DMS53 treated with DMSO at 0.1 percent for 48 hours (cell line): ENCODE results near the gene MAP7.
"Not testable (repeated sequence)": the region's sequence is repeated elsewhere in the genome, so short reads cannot be mapped to it uniquely, and the experiment has no call there.

ENCODE experiments used
- DNase-seq: peaks from one replicate; lab custom pipeline; 2025; ENCODE audit not compliant: unreplicated experiment; lab: John Stamatoyannopoulos, UW

The MAP7 gene

DNA sequence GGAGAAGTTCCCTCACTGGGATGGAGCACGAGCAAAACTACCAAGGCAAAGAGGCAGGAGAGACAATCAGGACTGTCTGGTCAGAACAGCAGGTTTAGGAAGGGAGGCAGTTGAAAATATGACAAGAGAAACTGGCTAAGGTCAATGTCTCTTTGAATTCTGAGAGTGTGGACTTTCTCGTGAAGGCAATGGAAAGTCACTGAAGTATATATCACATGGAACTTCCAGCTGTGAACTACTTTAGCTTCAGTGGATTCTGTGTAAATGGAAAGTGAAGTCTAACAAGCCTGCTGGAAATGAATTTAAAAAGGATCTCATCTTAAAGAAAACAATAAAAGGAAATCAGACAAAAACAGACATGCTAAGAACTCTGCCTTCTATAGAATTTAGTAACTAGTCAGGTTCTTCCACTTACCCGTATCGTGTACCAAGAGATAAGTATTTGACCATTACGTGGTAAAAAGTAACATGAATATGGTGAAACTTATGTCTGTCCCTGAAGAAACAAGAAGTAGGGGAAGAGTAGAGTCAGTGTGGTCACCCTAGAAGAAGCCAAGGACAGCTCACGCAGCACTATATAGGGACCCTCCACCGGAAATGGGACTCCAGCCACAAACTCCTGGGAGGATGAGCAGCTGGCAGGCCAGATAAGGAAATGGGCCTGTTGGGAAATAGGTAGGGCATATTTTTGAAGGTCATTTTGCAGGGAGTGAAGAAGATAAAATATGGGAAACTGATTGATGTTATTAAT, 123.4 kb downstream of the MAP7 start:
- no peak for DNase-seq

DNA sequence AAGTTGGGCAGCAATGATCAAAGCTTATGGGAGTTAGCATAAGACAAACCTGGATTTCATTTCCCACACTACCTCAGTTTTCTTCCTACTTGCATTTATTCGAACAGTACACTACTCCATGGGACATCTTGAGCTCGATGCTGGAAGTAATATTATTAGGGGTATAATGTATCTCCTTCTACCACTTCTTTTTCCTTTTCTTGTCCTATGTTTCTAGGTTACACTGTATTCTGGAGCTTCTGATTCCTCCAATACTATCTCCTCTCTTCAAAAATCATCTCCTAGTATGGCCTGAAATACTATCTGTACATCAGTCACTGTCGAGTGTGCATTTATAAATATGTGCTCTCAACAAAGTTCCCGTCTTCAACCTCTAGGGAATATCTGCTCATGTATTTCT, 124.4 kb downstream of the MAP7 start:
- DNase-seq = no peak

DNA sequence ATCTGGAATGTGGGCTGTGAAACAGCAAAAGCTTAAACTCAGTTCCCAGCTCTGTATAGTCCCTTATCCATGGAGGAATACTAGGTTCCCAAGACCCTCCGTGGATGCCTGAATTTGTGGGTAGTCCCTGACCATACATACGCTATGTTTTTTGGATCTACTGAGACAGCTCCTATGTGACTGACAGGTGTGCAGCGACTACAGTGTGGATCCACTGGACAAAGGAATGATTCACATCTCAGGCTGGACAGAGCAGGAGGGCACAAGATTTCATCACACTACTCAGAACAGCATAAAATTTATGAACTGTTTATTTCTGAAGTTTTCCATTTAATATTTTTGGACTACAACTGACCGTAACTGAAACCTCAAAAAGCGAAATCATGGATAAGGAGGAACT, 125.3 kb downstream of the MAP7 start:
- DNase-seq = no peak

DNA sequence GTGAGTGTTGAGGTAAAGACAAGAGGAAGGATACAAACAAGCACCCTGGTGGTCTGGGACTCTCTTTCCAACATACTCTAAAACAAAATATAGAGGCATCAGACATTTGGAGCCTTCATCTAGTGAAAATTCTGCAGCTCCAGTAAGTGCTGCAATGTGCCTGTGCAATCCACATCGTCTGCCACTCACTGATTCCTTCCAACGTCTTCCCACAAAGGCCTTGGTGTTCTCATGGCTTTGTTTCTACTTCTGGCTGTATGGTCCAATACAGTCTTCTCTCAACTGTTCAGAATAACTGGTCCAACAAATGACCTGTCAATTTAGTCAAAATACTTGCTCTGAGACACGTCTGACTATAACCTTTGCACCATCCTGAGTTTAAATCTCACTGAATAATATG, 125.8 kb downstream of the MAP7 start:
- no peak for DNase-seq

DNA sequence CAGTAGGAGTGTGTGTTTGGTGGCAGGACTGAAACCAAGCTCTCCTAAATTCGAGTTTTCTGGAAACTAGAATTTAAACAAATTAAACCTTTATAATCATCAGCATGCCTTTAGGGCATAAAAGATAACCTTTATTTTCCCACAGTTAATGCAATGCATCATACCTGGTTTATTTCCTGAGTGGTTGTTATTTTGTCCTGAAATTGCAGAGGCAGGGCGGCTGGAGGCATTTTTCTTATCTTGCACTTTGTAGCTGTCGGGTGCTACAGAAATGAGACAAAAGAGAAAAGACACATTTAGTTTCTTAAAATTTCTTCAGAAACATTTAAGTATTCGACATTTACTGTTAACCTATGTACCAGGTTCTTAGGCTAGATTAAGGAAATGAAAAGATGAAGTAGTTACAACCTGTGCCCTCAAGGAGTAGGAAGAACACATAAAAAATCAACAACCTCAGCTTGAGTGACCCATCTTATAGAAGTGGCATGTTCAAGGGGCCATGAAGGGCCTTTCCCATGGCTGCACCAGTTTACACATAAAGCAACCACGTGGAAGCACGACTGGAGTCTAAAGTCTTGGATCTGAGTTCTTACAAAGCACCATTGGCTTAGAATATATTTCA, 128.6 kb downstream of the MAP7 start:
- DNase-seq = no peak

DNA sequence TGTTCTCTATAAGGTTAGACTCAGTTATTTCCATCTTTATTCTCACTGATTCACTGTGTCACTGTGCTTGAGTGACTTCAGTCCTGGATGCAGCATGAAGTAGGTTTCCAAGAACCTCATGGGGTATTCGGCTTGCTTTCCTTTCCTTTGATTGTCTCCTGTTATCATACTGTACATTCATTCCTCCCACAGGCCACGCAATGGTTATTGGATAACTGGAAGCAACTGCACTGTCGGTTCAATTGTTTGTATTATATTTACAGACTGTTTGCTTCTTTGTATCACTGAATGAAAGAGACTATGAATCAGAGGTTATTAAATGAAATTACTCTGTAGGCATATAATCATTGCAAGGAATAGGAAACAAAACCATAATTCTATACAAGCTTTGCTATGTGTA, 129.4 kb downstream of the MAP7 start:
- no peak for DNase-seq

DNA sequence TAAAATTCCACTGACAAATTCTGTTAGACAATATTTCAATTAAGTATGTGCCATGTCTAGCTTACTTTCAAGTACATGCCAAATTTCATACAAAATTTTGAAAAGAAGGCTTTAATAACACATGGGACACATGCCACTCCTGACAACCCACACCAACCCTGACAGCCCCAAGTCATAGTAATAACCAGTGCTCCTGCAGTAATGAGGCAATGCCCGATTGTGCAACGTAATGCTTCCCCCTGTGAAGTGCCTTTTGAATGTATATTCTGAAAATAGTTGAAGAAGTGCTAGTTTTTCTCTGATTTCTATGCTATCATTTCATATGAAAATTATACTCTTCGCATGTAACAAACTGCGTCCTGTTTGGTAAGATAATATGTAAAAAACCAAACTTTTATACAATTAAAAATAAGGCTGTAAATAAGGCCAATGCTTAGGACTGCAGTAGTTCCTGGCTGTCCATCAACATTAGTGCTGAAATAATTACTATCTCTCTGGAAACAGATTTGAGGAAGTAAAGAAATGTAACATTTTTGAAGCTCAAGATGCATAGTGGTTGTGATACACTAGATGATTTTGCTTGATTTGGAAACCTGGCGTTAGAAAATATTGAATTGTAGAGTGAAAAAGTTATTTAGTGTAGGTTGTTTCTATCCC, 134.7 kb downstream of the MAP7 start:
- DNase-seq = no peak

DNA sequence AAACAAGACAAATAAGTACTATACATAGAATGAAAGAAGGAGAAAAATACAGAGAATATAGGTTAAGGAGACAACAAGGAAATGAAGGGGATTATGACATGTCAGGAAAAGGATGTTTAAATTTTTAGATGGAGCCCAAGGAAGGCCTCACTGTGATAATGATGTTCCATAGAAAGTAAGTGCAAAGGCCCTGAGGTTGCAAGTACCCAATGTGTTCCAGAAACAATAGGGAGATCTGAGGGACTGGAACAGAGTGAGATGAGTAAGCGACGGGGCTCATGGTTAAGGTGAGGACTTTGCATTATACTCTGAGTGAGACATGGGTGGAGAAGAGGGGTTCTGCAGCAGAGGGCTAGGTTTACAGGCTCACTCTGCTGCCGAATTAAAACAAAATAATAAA, 137.8 kb downstream of the MAP7 start:
- DNase-seq = no peak

DNA sequence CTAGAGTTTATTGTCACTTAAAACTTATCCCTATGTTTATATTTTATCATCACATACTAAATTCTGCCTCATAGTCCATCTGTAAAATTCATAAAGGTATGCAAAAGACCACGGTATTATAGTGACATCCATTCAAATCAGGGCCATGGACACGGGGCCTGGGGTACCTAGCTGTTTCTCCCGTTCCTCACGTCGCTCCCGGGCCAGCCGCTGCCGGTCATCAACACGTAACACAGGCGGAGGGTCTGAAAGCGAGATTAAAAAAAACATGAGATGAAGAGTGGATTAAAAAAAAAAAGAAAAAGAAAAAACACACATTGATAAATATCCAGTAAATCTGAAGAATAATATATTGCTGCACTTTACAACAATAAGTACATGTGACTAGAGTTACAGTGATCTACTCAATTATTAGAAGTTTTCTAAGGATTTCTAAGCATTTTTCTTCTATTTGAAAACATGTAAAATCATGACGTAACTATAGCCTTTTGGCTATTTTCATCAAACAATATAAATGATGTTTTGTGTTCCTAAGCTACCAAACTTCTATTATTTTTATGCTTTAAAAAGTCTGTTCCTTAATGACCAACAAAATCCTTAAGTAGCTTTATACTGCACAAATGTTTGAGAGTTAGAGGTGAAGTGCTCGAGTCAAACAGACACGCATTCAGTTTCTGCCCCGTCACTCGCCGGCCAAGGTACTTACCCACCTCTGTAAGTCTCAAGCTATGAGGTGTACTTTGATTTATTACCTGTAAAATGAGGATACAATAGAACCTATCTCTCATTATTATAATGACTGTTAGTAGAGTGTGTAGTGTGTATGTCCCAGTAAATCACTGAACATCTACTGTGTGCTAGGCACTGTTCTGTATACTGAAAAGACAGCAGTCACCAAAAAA, 138.5 kb downstream of the MAP7 start:
- DNase-seq = no peak

DNA sequence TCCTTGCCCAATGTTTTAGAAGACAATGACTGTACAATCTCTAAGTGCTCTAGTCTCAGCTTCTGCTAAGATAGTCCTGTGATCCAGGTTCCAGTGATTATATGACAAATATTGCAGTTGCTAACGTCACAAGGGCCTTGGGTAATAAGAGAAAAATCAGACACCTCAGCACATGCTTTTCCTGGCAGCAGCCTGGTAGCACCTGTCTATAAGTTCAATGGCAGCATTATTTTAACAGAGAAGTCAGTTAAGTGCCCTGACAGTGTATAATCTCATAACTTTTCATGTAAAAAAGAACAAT, 139.2 kb downstream of the MAP7 start:
- no peak for DNase-seq

DNA sequence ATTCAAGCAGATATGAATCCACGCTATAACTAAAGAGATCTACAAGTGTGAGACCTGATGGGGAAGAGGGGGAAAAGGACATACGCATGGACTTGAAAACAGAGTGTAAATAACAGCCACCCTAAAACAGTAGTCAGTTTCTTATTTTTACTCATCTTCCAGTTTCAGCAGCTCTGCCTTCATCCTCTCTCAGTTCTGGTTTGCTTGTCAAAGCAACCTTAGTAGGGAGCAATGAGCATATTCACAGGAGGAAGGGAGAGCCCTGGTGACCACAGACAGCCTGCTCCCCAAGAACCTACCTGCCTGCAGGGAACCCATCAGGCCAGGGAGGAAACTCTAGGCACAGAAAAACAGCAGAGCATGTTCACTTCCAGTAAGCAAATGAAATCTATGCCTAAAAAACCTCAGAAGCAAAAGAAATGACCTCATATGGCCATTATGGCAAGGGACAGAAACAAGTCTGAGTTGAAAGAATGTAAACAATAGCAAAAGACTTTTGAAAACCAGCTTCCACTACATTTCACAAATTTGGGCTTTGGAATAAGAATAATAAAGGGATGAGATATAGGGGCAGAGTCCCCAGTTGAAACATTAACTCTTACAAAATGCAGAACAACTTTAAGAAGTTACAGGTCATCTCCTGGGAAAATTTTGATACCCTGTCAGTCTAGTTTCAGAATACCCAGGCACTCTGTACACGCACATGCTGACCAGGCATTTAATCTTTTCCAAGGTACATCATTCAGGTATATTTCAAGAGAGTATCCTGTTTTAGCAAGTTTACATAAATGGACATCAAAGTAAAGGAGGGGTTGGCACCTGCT, 139.8 kb downstream of the MAP7 start:
- no peak for DNase-seq

DNA sequence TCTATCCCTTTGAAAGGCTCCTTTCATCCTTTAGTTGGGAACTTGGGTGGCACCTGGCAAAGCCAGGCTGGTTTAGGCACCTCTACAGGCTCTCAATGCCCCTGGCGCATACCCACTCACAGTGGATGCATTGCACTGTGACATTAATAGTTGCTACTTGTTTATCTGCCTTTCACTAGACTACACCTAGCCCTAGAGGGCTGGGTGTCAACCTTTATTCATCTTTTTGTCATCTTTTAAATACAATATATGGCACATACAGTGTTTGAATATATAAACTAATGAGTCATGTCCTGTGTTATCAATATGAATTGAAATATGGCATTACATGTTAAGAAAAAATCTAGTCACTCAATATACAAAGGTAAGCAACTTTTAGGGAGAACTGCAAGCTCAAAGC, 140.6 kb downstream of the MAP7 start:
- DNase-seq = no peak

DNA sequence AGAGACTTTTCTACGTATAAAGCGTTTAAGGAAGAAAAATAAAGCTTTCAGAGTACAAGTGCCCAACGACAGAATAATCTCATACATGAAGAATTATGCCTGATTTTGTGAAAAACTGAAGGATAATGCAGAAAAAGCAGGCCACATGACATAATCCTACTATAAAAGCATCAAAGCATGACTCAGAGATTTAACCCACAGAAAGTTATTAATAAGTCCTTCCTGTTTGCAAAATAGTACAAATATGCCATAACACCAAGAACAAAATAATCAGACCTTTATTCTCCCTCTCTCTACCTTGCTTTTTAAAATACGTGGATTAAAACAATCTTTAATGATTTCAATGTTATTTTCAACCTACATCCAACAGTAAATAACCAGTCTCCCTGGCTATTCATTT, 142.0 kb downstream of the MAP7 start:
- DNase-seq = no peak

DNA sequence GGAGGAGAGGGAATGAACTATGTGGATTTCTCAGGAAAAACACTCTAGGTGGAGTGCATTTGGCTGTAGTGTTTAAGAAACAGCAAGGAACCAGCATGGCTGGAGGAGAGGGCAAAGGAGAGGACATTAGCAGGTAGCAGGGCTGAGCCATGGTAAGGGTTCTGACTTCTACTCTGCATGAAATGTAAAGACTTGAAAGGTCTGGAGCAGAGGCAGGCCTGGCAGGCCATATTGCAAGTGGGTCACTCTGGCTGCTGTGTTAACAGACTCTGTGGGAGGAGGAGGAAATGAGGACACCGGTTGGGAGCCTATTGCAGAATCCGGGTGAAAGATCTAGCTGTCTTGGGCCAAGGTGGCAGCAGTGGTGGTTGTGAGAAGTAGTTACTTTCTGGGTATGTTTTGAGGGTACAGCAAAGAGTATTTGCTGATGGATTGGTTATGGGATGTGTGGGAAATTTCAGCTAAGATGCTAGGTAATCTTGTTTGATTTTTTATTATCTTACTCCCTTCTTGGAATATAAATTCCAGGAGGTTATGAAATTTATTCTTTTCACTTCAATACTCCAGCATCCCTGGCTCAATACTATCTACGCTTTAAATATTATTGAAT, 144.7 kb downstream of the MAP7 start:
- no peak for DNase-seq

DNA sequence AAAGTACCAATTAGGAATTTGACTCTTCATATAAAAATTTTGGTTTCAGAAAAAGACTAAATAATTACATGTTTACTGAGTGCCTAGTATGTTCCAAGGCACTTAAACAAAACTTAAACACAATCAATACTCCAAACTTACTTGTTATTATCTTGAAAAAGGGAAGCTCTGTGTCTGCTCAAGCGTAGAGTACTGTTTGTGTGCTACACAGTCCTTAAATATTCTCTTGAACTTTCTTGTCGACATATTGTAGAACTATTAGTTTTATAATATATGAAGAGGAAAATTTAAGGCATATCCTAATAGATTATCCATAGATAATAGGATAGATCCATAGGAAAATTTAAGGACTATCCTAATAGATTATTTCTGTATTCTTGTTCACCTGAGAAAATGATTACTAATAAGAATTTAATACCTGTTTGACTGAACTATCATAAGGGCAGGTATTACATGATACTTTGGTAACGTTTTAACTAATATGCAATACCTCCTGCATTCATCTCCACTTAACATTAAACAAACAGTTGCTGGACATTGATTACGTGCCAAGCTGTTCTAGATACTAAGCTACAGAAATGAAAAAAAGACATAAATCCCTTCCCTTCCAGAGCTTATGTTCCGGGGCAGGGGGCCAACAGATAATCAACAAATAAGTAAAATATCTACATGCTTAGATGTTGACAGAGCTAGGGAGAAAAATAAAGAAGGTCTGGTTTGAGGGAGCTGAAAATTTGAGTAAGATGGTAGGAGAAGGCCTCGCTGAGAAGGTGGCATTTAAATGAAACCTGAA, 145.4 kb downstream of the MAP7 start:
- no peak for DNase-seq

DNA sequence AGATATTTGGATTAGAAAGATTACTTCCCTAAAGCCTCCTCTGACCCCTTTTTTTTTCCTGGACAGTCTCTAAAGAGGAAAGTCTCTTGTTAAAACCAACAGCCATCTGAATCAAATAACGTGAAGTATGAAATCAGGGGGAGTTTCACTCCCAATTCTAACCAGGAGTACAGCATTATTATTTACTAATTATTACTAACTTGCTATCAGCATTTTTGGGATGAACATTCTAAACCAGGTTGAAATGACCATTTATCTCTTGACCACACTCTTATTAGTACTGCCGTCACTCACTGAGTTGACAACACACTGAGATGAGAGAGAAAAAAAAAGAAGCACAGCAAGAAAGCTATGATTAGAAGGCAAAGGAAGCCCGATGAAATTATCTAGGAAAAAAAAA, 146.2 kb downstream of the MAP7 start:
- DNase-seq = no peak

DNA sequence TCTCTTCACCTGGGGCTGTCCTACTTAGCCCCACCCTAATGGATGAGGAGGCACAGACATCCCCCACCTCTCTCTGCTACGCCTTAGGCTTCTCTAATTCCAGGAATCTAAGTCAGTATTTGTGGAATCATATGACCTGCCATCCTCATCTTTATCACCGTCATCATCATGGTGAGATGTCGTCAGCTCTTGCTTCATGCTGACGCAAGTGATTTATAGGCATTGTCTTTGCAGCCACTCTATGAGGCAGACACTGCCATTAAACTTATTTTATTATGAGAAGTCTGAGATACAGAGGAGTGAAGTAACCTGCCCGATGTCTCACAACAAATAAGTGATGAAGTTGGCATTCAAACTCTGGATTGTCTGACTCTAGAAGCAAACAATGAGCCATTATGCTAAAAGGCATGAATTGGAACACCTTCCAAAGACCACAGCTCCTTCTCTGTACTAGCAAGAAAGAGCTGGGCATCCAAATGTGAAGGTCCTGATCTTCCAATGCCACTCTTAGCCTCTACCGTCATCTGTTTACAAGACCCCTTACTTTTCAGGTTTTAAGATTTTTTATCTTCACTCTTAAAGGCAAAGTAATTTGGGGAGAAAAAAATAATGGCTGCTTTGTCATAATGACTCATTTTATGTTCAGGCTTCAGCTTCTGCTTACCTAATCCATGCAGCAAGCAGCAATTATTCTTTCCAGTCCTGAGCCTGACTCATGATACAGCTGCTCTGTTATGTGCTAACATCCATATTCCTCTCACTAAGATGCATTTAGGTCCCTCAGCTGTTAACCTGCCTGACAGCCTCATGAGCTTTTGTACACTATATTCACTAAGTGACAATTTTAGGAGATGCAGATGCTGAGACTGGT, 146.9 kb downstream of the MAP7 start:
- no peak for DNase-seq

DNA sequence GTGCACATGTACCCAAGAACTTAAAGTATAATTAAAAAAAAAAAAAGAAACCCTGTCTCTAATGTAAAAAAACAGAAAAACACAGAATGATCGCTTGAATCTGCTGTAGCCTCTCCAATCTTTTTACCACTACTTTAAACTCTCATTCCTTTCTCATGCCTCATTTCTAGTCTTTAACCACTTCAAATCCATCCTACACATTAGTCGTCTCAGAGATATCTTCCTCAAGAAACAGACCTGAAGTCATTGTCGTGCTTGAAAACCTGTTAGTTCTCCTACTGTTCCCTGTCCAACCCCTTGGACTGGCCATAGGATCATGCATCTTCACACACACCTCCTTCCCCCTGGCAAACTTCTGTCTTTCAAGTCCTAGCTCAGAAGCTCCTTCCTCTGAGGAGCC, 148.5 kb downstream of the MAP7 start:
- DNase-seq = no peak

DNA sequence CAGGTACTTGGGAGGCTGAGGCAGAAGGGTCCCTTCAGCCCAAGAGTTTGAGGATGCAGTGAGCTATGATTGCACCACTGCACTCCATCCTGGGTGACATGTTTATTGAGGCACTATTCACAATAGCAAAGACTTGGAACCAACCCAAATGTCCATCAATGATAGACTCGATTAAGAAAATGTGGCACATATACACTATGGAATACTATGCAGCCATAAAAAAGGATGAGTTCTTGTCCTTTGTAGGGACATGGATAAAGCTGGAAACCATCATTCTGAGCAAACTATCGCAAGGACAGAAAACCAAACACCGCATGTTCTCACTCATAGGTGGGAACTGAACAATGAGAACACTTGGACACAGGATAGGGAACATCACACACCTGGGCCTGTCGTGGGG, 149.0 kb downstream of the MAP7 start:
- not testable (repeated sequence) for DNase-seq
